Neural progenitor cell (in vitro differentiated cells): ENCODE data around the gene FSCB.

Experiments
- EZH2 ChIP-seq: fragments of 200-600 bp; sonication (generic); IDR thresholded peaks from 2 replicates; pipeline ENCODE4 v1.6.1; 2017; ENCODE audit warnings: antibody characterized with exemption, mild to moderate bottlenecking, moderate library complexity
- TF ChIP-seq, protein P1 (sequence below): fragments of 200-600 bp; sonication (generic); IDR thresholded peaks from 2 replicates; pipeline ENCODE4 v1.5.1; 2017; ENCODE audit warnings: antibody characterized with exemption, mild to moderate bottlenecking

DNA sequence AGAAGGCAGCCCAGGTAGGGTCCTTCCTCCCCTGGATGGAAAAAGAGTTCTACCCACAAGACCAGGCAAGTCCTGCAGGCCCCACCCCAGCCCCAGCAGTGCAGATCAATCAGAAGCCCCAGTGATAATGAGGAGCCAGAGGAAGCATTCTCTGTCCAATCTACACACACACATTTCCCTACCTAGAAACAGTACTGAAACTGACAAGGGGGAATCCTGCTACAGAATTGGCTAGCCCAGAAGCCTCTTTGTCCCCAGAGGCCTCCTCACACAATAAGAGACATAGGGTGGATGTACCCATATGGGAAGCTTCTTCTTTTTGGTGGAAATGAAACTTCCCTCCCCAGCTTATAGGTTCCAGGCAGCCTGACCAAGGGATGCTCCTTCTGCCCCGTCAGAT lies 9.9 kb downstream of the FSCB start:
- TF ChIP-seq, protein P1, sequence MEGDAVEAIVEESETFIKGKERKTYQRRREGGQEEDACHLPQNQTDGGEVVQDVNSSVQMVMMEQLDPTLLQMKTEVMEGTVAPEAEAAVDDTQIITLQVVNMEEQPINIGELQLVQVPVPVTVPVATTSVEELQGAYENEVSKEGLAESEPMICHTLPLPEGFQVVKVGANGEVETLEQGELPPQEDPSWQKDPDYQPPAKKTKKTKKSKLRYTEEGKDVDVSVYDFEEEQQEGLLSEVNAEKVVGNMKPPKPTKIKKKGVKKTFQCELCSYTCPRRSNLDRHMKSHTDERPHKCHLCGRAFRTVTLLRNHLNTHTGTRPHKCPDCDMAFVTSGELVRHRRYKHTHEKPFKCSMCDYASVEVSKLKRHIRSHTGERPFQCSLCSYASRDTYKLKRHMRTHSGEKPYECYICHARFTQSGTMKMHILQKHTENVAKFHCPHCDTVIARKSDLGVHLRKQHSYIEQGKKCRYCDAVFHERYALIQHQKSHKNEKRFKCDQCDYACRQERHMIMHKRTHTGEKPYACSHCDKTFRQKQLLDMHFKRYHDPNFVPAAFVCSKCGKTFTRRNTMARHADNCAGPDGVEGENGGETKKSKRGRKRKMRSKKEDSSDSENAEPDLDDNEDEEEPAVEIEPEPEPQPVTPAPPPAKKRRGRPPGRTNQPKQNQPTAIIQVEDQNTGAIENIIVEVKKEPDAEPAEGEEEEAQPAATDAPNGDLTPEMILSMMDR: no peak
- TF ChIP-seq EZH2: no peak
